ENCODE results near the gene HPSE.

The HPSE gene

DNA sequence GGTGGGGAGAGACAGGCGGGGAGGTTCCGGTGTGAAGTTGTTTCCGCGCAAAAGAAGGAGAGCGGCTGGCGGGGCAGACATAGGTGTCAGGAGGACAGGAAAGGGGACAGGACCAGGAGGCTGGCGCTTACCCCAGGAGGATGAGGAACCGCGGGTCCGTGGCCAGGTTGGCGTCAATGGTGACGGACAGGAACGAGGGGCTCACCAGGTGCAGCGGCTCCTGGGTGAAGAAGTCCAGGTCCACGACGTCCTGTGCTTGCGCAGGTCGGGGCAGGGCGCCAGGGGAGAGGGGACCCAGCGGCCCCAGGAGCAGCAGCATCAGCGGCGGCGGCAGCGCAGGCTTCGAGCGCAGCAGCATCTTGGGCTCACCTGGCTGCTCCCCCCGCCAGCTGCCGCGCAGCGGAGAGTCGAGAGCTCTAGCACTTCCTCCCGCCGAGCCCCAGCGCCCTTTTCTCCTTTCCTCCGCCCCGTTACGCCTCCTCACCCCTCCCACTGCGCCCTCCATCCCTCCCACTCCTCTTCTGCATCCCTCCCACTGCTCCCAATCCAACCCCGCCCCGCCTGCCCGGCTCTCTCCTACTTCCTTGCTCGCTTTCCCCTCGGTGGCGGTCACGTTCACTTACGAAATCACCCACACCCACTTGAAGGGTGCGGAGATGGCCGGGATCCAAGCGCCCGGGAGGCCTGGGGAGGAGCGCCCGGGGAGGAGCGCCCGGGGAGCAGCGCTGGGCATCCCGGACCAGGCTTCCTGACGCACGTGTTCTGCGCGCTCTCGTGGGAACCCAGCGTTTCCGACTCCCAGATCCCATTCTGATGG lies at the start of gene HPSE:
Gene HPSE, minus strand, starts transcription at position 424 of the 817 bp plus-strand sequence. Its CDS starts 66 bp downstream, at position 358.
- peak; percentile 22 for DNase-seq (ENCODE audit: low spot score)

DNA sequence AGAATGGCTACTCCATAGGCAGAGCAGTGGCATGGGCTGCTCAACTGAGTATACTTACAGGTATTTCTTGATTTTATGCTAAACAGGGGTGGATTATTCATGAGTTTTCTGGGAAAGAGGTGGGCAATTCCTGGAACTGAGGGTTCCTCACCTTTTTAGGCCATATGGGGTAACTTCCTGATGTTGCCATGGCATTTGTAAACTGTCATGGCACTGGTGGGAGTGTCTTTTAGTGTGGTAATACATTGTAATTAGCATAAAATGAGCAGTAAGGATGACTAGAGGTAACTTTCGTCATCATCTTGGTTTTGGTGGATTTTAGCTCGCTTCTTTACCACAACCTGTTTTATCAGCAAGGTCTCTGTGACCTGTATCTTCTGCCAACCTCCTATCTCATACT lies 48.2 kb upstream of the HPSE start:
- DNase-seq (ENCODE audit: low spot score): no peak

DNA sequence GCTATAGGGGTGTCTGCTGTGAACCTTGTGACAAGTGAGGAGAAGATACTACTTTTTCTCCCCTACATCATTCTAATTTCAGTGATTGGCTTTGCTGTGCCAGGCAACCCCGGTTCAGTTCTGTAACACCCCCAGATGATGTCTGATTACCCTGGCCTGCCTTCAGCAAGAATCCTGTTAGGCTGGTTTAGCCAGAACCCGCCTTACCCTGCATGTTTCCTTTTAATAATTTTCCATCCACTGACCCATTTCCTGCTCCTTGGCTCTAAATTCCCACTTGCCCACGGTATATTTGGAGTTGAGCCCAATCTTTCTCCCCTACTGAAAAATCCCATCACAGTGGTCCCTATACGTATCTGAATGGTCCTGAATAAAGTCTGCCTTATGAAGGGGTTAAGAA lies 46.5 kb upstream of the HPSE start:
- DNase-seq (ENCODE audit: low spot score): no peak

DNA sequence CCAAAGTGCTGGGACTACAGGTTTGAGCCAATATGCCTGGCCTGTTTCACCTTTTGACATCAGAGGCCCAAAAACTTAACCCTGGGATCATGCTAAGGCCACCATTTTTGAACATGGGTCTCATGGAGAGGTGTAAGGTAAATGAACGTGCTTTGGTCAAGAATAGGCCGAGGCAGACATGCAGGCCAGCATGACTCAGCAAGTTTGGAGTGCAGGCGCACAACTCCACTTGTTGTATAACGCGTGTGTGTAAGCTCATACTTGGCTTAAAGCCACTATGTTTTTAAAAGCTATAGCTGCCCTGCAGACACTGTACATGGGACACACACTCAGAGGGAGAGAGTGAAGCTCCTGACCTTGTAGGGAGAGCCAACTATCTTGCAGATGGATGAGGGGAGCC lies 43.8 kb upstream of the HPSE start:
- DNase-seq (ENCODE audit: low spot score): no peak

DNA sequence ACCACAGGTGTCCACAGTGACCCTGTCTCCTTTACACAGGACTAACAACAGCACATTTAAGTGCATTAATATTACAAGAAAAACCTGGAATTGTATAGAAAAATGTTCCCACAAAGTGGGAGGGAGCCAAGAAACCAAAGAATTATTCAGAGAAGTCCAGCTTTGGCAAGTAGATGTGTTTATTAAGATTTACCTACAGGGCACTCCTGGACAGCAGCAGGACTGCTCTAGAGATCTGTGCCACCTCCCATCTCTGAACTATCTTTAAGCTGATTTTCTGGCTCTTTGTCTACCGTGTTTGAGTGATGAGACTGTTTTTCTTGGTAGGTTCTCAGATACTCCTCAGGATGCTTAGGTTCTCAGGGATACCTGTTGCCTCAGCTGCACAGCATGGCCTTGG lies 38.3 kb upstream of the HPSE start:
- DNase-seq (ENCODE audit: low spot score): no peak

DNA sequence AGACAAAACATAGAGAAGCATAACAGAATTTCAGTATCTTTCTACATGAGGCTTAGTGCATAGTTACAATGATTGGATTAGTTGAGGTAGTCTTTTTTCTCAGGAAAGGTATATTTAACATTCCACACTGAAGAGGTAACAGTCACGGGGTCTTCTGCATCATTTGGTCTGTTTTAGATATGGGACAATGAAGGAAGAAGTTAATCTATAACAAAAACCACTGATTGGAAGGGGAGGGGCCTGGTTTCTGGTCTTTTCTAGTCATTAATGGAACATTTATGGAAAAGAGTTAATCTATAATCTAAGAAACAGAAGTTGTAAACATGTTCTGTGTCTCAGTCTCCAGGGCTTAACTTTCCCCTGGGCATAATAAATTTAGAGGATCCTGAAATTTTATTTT lies 37.3 kb upstream of the HPSE start:
- no peak for DNase-seq (ENCODE audit: low spot score)

DNA sequence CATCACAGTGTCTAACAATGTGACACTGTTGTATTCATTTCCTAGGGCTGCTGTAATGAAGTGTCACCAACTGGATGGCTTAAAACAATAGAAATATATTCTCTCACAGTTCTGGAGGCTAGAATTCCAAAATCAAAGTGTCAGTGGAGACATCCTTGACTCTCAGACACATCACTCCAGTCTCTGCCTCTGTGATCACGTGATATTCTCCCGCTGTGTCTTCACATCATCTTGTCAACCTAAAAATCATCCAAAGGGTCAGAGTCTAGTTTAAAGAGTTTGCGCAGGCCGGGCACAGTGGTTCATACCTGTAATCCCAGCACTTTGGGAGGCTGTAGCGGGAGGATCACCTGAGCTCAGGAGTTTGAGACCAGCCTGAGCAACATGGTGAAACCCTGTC lies 36.6 kb upstream of the HPSE start:
- DNase-seq (ENCODE audit: low spot score): no peak

DNA sequence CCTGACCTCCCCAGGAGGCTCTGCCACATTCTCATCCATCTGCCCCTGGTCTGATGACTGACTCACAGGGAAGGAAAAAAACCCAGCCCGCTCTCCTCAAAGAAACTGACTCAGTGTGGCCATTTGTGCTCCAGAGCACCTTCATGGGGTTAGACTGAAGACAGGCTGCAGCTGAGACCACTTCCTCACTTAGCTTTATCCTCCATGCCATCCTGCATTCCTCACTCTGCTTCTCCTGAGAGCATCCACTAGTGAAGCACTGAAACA lies 35.9 kb upstream of the HPSE start:
- no peak for DNase-seq (ENCODE audit: low spot score)

DNA sequence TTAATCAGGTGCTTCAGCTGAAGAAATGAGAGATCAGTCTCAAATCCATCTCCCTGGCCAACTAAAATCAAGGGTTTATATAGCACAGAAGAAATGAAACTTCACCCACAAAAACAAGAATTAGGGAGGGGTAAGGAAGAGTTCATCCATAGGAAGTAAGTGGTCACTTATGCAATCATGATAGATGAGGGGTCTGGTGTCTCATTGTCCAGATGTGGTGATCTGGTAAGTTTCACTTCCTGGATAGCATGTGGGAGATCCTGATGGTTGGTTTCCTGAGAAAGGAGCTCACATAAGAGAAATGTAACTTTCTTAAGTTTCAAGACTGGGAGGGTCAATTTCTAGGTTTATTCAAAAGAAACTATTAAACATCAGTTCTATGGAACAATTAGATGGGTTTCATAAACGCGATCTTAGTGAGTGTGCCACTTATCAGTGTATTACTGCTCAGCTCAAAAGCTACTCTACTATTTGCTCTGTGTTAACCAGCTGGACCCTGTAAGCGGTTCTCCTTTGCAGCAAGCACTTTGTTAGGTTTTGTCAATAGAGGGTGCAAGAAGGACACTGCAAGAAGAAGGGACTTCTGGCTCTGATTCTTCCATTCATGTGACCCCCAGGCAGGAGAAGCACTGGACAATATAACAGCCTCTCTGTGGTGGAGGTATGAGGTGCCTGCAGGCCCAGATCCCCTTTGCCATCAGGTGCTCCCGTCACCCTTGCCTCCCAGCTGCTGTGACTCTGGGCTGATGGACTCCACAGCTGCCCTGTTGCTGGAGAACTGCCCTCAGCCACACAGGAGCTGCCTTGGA lies 35.4 kb upstream of the HPSE start:
- DNase-seq (ENCODE audit: low spot score): peak; percentile 32

DNA sequence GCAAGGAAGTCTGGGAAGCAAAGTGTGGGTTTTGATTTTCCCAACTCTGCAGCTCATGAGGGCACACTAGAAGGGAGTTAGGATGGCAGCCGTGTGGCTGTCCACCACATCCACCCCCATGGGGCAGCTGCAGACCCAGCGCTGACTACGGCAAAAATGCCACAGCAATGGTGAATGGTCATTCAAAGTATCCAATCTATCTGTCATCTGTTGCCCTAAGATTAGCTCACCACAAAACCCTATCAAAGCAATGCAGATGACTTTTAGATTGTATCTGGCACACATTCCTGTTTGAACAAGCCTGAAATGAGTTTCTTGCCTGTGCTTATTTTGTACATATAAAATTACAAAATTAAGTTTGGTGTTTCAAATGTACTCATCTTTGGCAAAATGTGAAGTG lies 29.7 kb upstream of the HPSE start:
- DNase-seq (ENCODE audit: low spot score): no peak

DNA sequence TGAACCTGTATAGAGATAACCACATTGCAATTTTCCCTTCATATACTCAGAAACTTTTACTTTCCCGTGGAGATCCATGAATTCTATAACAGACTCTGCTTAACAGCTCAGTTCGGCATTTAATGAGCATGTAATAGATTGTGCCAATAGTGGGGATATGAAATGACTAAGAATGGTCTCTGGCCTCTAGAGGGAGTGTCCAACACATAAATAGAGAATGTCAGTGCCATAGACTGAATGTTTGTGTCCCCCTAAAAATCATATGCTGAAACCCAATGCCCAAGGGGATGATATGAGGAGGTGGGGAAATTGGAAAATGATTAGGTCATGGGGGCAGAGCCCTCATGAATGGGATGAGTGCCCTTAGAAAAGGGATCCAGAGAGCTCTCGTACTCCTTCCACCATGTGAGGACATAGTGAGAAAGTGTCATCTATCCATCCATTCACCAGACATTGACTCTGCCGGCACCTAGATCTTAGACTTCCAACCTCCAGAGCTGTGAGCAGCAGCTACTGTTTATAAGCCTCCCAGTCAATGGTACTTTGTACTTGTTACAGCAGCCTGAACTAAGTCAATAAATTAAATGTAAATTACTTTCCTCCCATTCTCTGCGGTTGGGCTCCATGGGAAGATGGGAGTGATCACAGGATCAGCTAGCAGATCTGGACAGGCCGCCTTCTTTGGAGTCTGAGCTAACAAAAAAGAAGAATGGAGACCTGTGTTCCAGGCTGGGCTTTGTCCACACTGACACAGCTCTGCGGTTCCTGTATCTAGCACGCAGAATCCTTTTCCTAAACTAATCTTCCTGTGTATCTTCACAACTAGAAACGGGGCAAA lies 28.1 kb upstream of the HPSE start:
- no peak for DNase-seq (ENCODE audit: low spot score)

DNA sequence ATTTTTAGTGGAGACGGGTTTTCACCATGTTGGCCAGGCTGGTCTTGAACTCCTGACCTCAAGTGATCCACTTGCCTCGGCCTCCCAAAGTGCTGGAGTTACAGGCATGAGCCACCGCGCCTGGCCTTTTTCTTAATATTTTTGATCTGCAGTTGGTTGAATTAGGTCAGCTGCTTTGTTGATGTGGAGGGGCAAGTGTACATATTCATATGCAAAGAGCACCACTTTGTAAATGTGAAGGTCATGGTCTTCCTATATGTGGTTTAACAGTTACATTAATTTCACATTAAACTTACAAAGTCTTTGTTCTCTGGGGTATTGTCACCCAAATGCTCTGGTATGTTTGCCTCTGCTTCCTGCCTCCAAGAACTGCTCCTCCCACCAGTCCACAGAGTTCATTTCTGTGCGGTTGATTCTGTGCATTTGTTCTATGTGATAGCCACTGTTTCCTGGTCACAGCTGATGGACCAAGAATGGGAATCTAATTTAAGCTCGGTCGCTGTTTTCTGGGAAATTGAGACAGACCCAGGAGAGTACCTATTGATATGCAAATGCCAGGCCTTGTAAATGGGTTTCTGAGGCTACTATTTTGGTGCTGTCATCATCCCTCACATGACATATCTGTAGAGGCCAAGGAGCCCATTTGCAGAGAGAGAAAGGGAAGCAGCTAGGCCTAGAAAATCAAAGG lies 26.9 kb upstream of the HPSE start:
- no peak for DNase-seq (ENCODE audit: low spot score)

DNA sequence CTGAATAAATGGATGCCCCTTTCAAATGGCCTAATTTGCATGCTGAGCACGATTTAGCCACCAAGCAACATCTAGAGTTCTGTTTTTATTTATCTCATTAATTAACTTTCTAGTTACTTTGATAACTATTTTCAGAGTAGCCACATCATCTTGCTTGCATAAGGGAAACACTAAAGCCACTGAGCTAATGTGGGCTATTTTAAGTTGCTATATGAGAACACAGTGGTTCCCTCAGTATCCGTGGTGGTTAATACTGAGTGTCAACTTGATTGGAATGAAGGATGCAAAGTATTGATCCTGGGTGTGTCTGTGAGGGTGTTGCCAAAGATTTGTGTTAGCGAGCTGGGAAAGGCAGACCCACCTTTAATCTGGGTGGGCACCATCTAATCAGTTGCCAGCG lies 25.4 kb upstream of the HPSE start:
- no peak for DNase-seq (ENCODE audit: low spot score)

DNA sequence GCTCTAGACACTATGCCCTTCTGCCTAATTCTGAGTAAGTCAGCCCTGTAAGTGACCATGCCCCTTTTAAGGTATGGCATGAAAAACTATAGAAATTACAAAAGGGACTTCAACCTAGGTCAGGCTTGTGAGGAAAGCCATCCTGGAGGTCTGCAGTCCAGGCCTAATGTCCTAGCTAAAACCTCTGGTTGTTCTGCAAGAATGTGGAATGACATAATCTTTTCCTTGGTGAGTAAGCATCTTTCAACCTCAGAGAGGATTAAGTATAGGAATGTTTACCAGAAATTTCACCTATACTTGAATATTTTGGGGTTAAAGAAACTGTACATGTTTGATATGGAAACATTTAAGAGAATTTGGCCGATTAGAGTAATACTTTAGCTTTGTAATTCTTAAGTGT lies 23.8 kb upstream of the HPSE start:
- DNase-seq (ENCODE audit: low spot score): no peak

DNA sequence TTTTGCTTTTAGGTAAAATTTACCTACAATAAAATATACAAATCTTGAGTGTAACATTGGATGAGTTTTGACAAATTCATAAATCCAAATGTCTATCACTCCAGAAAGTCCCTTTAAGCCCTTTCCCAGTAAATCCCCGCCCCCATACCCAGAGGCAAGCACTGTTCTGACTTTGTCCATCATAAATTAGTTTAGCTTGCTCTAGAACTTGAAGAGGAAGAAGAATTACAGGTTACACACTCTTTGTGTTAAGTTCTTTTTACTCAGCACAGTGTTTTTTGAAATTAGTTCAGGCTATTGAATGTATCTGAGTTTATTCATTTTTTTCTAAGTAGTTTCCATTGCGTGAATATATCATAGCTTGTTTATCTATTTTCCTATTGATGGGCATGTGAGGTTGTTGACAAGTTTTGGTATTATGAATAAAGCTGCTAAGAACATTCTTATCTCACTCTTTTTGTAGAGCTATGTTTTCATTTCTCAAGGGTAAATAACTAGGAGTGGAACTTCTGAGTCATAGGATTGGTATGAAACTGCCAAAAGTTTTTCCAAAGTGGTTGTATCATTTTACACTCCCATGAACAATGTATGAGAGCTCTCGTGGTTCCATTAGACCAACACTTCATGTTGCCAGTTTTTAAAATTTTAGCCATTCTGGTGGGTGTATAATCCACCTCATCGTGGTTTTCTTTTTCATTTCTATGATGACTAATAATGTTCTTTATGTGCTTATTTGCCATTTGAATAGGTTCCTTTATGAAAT lies 22.4 kb upstream of the HPSE start:
- DNase-seq (ENCODE audit: low spot score): no peak

DNA sequence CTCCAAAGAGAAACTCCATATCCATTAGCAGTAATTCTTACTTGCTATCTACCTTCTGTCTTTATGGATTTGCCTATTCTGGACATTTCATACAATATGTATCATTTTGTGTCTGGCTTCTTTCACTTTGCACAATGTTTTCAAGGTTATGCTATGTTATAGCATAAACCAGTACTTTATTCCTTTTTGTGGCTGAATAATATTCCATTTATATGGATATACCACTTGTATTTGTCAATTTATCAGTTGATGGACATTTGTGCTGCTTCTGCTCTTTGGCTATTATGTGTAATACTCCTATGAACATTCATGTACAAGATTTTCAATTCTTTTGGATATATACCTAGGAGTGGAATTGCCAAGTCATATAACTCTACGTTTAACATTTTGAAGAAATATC lies 18.9 kb upstream of the HPSE start:
- no peak for DNase-seq (ENCODE audit: low spot score)

DNA sequence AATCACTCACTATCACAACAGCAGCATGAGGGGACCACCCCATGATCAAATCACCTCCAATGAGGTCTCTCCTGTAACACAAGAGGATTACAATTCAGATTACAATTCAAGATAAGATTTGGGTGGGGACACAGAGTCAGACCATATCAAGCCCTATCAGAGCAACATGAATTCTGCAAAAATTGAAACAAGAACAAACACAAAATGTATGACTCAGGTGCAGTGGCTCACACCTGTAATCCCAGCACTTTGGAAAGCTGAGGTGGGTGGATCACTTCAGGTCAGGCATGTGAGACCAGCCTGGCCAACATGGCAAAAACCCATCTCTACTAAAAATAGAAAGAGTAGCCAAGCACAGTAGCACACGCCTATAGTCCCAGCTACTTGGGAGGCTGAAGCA lies 13.4 kb upstream of the HPSE start:
- no peak for DNase-seq (ENCODE audit: low spot score)

DNA sequence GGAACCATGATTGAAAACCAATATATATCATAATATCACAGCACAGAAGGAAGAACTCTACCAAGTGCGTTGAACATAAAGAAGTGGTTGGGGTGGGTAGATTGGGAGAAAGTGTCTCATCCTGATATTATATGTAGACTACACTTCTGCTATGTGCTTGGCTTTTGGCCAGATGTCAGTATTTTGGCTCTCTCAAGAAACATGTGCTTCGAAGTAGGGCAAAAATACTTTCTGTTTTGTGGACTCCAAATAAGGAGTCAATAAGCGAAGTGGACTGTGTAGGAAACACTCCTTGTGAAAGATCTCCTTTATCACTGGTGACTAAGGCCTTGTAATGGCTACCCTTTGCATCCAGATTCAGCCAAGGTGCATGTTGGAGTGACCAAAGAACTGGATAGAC lies 7.8 kb upstream of the HPSE start:
- DNase-seq (ENCODE audit: low spot score): no peak

DNA sequence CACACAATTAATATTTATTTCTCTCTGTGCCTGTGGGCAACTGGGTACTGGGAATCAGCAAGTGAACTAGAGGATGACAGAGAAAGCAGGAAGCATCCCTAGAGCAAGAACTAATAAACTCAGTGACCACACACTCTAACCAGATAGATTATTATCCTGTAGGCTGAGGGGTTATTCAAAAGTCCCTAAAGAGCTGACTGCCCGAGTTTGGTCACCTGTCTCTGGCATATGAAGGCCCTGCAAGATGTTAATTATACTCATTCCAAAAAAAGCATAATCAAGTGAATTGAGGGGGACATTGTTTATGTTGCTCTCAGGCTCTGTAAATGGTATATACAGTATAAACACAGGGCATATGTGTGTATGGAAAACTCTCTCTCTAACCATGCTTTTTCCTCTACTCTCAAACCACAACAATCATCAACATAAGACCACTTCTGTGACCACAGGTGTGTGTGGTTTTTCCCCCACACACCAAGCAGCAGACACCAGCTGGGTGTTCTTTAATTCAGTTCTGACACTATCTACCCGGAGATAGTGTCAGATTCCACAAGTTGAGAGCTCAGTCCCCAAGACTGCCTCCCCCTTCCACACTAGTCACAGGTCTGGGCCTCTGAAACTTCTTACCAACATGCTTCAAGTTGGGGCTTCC lies 6.2 kb upstream of the HPSE start:
- DNase-seq (ENCODE audit: low spot score): no peak

DNA sequence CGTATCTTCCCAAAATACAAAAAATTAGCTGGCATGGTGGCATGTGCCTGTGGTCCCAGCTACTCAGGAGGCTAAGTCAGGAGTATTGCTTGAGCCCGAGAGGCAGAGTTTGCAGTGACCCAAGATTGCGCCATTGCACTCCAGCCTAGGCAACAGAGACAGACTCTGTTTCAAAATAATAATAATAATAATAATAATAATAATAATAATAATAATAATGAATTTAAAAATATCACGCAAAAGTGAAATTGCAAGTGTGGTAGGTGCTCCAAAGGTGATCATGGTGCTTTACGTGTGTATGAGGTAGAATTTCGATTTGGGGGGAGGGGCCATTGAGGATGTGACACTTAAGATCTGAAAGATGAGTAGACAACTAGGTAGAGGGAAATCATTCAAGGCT lies 4.9 kb upstream of the HPSE start:
- no peak for DNase-seq (ENCODE audit: low spot score)

DNA sequence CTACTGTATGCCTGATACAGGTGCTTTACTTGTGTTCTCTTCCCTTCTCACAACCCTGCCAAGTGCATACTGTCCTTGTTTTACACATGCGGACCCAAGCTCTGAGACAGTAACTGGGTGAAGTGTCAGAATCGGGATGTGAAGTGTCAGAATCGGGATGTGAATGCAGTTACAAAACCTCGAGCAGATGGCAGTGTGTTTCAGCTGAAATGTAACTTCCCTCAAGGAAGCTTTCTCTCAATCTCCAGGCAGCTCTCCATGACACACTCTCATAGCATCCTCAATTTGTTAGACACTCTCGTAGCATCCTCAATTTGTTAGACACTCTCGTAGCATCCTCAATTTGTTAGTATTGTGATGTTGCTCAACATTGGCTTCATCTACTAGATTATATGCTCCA lies 1.1 kb upstream of the HPSE start:
- peak; percentile 16 for DNase-seq (ENCODE audit: low spot score)
